ENCODE results near the gene CTNS. TPM values are rescaled to one million over a fixed set of nuclear protein-coding genes. Genes with fewer than 3 reads are reported as not detected.

Gene CTNS
- total RNA-seq, 1 donor from 2014 or later = 35.6 TPM

DNA sequence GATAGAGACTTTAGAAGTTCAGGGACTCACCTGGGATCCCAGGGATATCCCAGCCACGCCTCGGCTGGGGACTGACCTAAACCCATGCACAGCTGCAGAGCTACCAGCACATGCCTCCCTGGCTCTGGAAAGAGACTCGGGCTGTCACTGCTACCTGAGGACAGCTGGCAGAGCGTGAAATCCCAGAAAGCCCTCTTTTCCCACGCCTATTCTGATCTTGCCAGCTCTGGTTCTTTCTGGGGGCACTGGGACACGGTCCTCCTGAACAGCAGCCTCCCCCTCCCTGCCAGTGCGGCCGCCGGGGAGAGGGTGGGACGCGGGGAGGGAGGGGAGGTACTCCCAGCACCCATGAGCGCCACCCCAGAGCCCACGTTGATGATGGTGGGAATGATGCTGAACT is 48.6 kb downstream of the CTNS start:
- Histone ChIP-seq H3K27ac (no peak overlapping the region), H3K27me3 (no peaks in the 10 kb centered on the region), H3K4me3 (no peak overlapping the region), H3K36me3 (no peaks in the 10 kb centered on the region), H3K9me3 (no peaks in the 10 kb centered on the region), H3K4me1 (no peaks in the 10 kb centered on the region)
- intact Hi-C loops (cut with DNase I) = no loop called here
- TF ChIP-seq POLR2AphosphoS5 (IDR thresholded peaks at IDR 0.05; ENCODE audit: insufficient read depth in 1 of 2, low read depth in 1 of 2) = no peak
- TF ChIP-seq, protein P1, sequence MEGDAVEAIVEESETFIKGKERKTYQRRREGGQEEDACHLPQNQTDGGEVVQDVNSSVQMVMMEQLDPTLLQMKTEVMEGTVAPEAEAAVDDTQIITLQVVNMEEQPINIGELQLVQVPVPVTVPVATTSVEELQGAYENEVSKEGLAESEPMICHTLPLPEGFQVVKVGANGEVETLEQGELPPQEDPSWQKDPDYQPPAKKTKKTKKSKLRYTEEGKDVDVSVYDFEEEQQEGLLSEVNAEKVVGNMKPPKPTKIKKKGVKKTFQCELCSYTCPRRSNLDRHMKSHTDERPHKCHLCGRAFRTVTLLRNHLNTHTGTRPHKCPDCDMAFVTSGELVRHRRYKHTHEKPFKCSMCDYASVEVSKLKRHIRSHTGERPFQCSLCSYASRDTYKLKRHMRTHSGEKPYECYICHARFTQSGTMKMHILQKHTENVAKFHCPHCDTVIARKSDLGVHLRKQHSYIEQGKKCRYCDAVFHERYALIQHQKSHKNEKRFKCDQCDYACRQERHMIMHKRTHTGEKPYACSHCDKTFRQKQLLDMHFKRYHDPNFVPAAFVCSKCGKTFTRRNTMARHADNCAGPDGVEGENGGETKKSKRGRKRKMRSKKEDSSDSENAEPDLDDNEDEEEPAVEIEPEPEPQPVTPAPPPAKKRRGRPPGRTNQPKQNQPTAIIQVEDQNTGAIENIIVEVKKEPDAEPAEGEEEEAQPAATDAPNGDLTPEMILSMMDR (IDR thresholded peaks at IDR 0.05) = no peak
- no peak for TF ChIP-seq POLR2A (IDR thresholded peaks at IDR 0.05)
- no peak for DNase-seq (ENCODE audit: extremely low spot score in 2 of 2)

DNA sequence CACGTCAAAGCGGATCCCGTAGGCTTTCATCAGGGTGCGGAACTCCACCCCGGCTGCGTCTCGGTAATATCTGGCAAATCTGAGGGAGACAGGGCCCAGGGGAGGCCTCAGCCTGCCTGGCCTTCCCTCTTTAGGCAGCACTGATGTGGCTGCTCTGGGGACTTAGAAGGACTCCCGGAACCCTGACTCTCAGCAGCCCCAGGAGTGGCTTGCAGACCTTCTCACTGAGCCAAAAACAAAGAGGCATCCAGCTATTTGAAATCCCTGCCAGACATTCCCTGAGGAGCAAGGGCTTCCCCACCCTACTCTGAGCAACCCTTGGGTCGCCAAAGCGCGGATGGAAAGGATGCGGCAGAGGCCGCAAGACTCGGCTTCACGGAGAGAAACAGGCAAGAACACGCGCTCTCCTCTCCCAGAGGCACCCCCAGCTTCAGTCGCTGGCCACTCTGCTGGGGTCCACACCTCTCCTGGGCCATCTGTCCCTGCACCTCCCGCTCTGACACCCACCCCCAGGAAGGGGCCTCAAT is 51.5 kb downstream of the CTNS start:
- no peaks in the 10 kb centered on the region for H3K4me1 ChIP-seq
- H3K27ac ChIP-seq = no peak overlapping the region
- H3K36me3 ChIP-seq = no peaks in the 10 kb centered on the region
- TF ChIP-seq, protein P1 (IDR thresholded peaks at IDR 0.05) = no peak
- no peak for TF ChIP-seq POLR2AphosphoS5 (IDR thresholded peaks at IDR 0.05; ENCODE audit: insufficient read depth in 1 of 2, low read depth in 1 of 2)
- no peak for TF ChIP-seq POLR2A (IDR thresholded peaks at IDR 0.05)
- no peaks in the 10 kb centered on the region for H3K27me3 ChIP-seq
- H3K9me3 ChIP-seq = no peaks in the 10 kb centered on the region
- DNase-seq (ENCODE audit: extremely low spot score in 2 of 2) = no peak
- intact Hi-C loops (cut with DNase I) = no loop called here
- H3K4me3 ChIP-seq = no peak overlapping the region

DNA sequence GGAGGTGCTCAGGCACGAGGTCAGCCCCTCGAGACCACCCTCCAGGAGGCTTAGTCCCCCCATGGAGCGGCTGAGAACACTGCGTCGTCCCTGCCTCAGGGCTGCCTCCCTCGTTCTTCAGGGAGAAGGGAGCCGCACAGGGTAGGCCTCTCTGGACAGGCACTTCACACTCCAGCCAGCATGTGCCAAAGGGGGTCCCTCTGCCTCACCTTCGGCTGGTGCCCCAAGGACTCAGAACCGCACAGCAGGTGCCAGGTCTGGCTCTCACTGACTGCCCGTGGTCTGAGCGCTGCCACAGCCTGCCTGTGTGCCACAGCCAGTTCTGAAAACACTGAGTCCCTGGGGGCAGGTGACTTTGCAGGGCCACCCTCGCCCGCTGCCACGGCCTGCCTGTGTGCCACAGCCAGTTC is 52.3 kb downstream of the CTNS start:
- Histone ChIP-seq H3K27ac (no peak overlapping the region), H3K27me3 (no peaks in the 10 kb centered on the region), H3K9me3 (no peaks in the 10 kb centered on the region), H3K4me3 (no peak overlapping the region), H3K4me1 (no peaks in the 10 kb centered on the region), H3K36me3 (no peaks in the 10 kb centered on the region)
- intact Hi-C loops (cut with DNase I) = no loop called here
- TF ChIP-seq, protein P1 (IDR thresholded peaks at IDR 0.05) = no peak
- DNase-seq (ENCODE audit: extremely low spot score in 2 of 2) = no peak

DNA sequence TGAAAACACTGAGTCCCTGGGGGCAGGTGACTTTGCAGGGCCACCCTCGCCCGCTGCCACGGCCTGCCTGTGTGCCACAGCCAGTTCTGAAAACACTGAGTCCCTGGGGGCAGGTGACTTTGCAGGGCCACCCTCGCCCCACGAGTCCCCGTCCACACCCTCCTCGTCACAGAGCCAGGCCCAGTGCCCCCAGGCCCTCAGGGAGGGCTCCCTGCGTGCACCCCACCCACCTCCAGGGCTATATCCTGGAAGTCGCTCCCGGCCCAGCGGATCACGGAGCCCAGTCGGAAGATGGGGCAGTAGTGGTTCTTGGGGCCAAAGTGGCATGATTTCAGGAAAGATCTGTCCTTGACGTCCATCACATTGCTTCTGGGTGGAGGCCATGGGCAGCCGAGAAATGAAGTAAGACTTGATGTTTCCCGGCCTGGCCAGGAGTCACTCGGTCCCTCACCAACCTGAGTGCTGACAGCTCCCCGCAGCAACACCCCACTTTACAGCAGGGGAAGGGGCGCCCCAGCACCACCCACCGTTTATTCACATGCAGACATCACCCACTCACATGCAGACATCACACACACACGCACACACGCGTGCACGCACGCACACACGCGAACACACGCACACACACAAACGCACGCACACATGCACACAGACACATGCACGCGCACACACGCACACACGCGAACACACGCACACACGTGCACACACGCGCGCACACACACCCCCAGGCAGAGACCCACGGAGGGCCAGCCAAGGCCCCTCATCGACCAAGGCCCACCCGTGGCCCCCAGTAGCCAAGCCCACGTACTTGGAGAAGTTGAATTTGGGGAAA is 52.9 kb downstream of the CTNS start:
- Histone ChIP-seq H3K27ac (no peak overlapping the region), H3K9me3 (no peaks in the 10 kb centered on the region), H3K27me3 (no peaks in the 10 kb centered on the region), H3K36me3 (no peaks in the 10 kb centered on the region), H3K4me1 (no peaks in the 10 kb centered on the region), H3K4me3 (no peak overlapping the region)
- no peak for DNase-seq (ENCODE audit: extremely low spot score in 2 of 2)
- no peak for TF ChIP-seq POLR2AphosphoS5 (IDR thresholded peaks at IDR 0.05; ENCODE audit: insufficient read depth in 1 of 2, low read depth in 1 of 2)
- TF ChIP-seq, protein P1 (IDR thresholded peaks at IDR 0.05) = no peak
- TF ChIP-seq POLR2A (IDR thresholded peaks at IDR 0.05) = no peak
- intact Hi-C loops (cut with DNase I) = no loop called here

DNA sequence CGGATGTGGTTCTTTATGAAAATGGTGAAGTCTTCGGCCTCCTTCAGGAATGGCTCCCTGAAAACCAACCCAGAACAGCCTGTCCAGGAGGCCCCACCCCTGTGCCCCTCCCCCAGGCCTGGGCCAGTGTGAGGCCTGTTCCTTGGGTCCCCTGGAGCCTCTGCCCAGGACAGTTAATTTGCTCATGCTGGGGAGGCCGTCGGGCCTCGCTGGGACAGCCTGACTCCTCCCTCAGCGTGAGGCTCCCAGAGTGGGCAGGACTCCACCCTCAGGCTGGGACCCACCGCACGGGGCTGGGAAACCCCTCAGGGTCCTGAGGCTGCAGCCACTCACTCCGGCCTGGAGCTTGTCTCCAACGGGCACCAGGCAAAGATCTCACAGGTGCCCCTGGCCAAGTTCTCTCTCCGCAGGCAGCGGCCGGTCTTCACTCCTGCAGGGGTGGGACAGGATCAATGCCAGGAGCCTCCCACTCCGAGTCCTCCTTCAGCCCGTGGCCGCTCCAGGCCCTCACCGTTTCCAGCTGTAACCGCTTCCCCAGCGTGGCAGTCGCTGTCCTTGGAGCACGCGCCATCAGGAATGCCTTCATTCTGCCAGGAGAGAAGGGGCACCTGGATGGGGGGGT is 53.6 kb downstream of the CTNS start:
- no peak for DNase-seq (ENCODE audit: extremely low spot score in 2 of 2)
- Histone ChIP-seq H3K27ac (no peak overlapping the region), H3K4me1 (peaks cover 6% of the 10 kb centered on the region), H3K9me3 (no peaks in the 10 kb centered on the region), H3K4me3 (no peak overlapping the region), H3K27me3 (no peaks in the 10 kb centered on the region), H3K36me3 (no peaks in the 10 kb centered on the region)
- intact Hi-C loops (cut with DNase I) = no loop called here
- no peak for TF ChIP-seq POLR2A (IDR thresholded peaks at IDR 0.05)

Measured in vagina (tissue), 2 donors.